H1 (cell line): ENCODE measurements around the gene LITAFD. TPM values are rescaled to one million over a fixed set of nuclear protein-coding genes. Genes with fewer than 3 reads are reported as not detected.
"Not testable (repeated sequence)": the region's sequence is repeated elsewhere in the genome, so short reads cannot be mapped to it uniquely, and the experiment has no call there.

Experiments
- CTCF ChIA-PET: fragments of 300-600 bp; sonication (Branson Sonifier 250); formaldehyde crosslinking; loops from one replicate; lab custom pipeline; 2021; ENCODE audit not compliant: partially characterized antibody; lab: Charles Lee
- POLR2A ChIA-PET: fragments of 300-600 bp; sonication (Branson Sonifier 250); formaldehyde crosslinking; loops from one replicate; lab custom pipeline; 2021; ENCODE audit warnings: inconsistent platforms; ENCODE audit not compliant: partially characterized antibody; lab: Charles Lee
- DNase-seq, 2 experiments: peaks; one replicate each; pipeline versions ENCODE4 v3.0.0 to v3.0.0-alpha.2; 2010 to 2022; ENCODE audit warnings: low spot score in 2 of 2, low read depth in 1 of 2, mixed read lengths in 1 of 2
- FAIRE-seq: peaks from 2 replicates; lab custom pipeline; 2011; peaks lifted over from hg19 to GRCh38; lab: Jason Lieb, UNC
- H2AFZ ChIP-seq: 2 replicates; pipeline ENCODE4 v1.8.1; 2012; ENCODE audit warnings: low read length, inconsistent platforms
- H2AK5ac ChIP-seq: 2 replicates; pipeline ENCODE4 v1.6.1; 2013; ENCODE audit warnings: low read depth, low read length
- H2BK120ac ChIP-seq: replicated peaks from 2 replicates; pipeline ENCODE3; 2013; ENCODE audit warnings: low read depth, low read length, inconsistent platforms
- H2BK12ac ChIP-seq: 2 replicates; pipeline ENCODE4 v1.6.1; 2013; ENCODE audit warnings: low read depth, low read length
- H2BK15ac ChIP-seq: 2 replicates; pipeline ENCODE4 v1.6.1; 2013; ENCODE audit warnings: low read length
- H2BK20ac ChIP-seq: 2 replicates; pipeline ENCODE4 v1.6.1; 2013; ENCODE audit warnings: low read length
- H2BK5ac ChIP-seq: 2 replicates; pipeline ENCODE4 v1.6.1; 2013; ENCODE audit warnings: low read depth, low read length
- H3K14ac ChIP-seq: 2 replicates; pipeline ENCODE4 v1.6.1; 2013; ENCODE audit warnings: inconsistent platforms; ENCODE audit not compliant: insufficient read length
- H3K18ac ChIP-seq: 2 replicates; pipeline ENCODE4 v1.6.1; 2013; ENCODE audit warnings: low read length; ENCODE audit errors: extremely low read depth
- H3K23ac ChIP-seq: 2 replicates; pipeline ENCODE4 v1.6.1; 2013; ENCODE audit warnings: inconsistent platforms; ENCODE audit not compliant: insufficient read length
- H3K23me2 ChIP-seq: 2 replicates; pipeline ENCODE4 v1.6.1; 2013; ENCODE audit warnings: low read depth, low read length
- H3K27ac ChIP-seq: 2 replicates; pipeline ENCODE4 v1.6.1; 2011; ENCODE audit warnings: low read depth, low read length, inconsistent platforms
- H3K27me3 ChIP-seq, 4 experiments: replicated peaks in 1 of 4; 1 replicate in 1 of 4; 2 replicates in 3 of 4; pipeline versions ENCODE4 v1.6.1 to v1.8.1; 2011 to 2013; ENCODE audit warnings: low read length in 3 of 4, mild to moderate bottlenecking in 3 of 4, inconsistent platforms in 2 of 4, mixed read lengths in 2 of 4, moderate library complexity in 1 of 4; ENCODE audit not compliant: control insufficient read depth in 3 of 4, insufficient read depth in 3 of 4; ENCODE audit errors: extremely low read depth in 1 of 4
- H3K36me3 ChIP-seq, 4 experiments: 2 replicates each; pipeline versions ENCODE4 v1.6.1 to v1.8.1; 2011 to 2013; ENCODE audit warnings: mild to moderate bottlenecking in 4 of 4, low read length in 3 of 4, moderate library complexity in 2 of 4, control low read depth in 1 of 4, inconsistent platforms in 1 of 4; ENCODE audit not compliant: insufficient read depth in 4 of 4, control insufficient read depth in 2 of 4
- H3K4ac ChIP-seq: replicated peaks from 2 replicates; pipeline ENCODE3; 2013; ENCODE audit warnings: low read length, low read depth, mixed read lengths, inconsistent platforms; ENCODE audit not compliant: insufficient read length
- H3K4me1 ChIP-seq, 4 experiments: replicated peaks in 1 of 4; 1 replicate in 1 of 4; 2 replicates in 3 of 4; pipeline versions ENCODE4 v1.6.1 to v1.8.1; 2011 to 2013; ENCODE audit warnings: low read length in 3 of 4, inconsistent platforms in 2 of 4, mixed read lengths in 1 of 4; ENCODE audit not compliant: insufficient read depth in 4 of 4, control insufficient read depth in 3 of 4
- H3K4me2 ChIP-seq, 2 experiments: 2 replicates each; pipeline versions ENCODE4 v1.6.1 to v1.8.1; 2011 to 2013; ENCODE audit warnings: low read depth in 2 of 2, low read length in 2 of 2, control low read depth in 1 of 2, inconsistent platforms in 1 of 2, mild to moderate bottlenecking in 1 of 2; ENCODE audit not compliant: insufficient read depth in 1 of 2
- H3K4me3 ChIP-seq, 4 experiments: fragments of 200-600, 300-600 bp in 1 of 4; sonication (generic), shearing (Covaris generic), sonication (Bioruptor Twin) in 1 of 4; 2 replicates each; pipeline versions ENCODE4 v1.5.1 to v1.8.1; 2011 to 2016; ENCODE audit warnings: low read length in 4 of 4, low read depth in 3 of 4, control low read depth in 2 of 4, inconsistent platforms in 2 of 4, mild to moderate bottlenecking in 2 of 4, mixed read lengths in 1 of 4, moderate library complexity in 1 of 4; ENCODE audit not compliant: insufficient read depth in 2 of 4; ENCODE audit errors: extremely low read depth in 1 of 4
- H3K56ac ChIP-seq: replicated peaks from 2 replicates; pipeline ENCODE3; 2013; ENCODE audit warnings: low read depth, mild to moderate bottlenecking, mixed read lengths, low read length, inconsistent platforms; ENCODE audit not compliant: insufficient read length
- H3K79me1 ChIP-seq: 2 replicates; pipeline ENCODE4 v1.6.1; 2013; ENCODE audit warnings: low read depth, low read length, control low read depth
- H3K79me2 ChIP-seq, 2 experiments: 2 replicates each; pipeline versions ENCODE4 v1.6.1 to v1.8.1; 2012 to 2013; ENCODE audit warnings: low read length in 2 of 2, mild to moderate bottlenecking in 2 of 2, inconsistent platforms in 1 of 2; ENCODE audit not compliant: insufficient read depth in 2 of 2, control insufficient read depth in 1 of 2
- H3K9ac ChIP-seq, 4 experiments: replicated peaks in 1 of 4; 1 replicate in 1 of 4; 2 replicates in 3 of 4; pipeline versions ENCODE4 v1.6.1 to v1.8.1; 2011 to 2013; ENCODE audit warnings: low read depth in 3 of 4, low read length in 3 of 4, control low read depth in 2 of 4, mild to moderate bottlenecking in 2 of 4, moderate library complexity in 2 of 4, inconsistent platforms in 1 of 4; ENCODE audit errors: extremely low read depth in 1 of 4
- H3K9me3 ChIP-seq, 2 experiments: 2 replicates each; pipeline versions ENCODE4 v1.6.1 to v1.8.1; 2012 to 2013; ENCODE audit warnings: mild to moderate bottlenecking in 2 of 2, moderate library complexity in 2 of 2, control low read depth in 1 of 2, inconsistent platforms in 1 of 2, low read depth in 1 of 2, low read length in 1 of 2, mixed read lengths in 1 of 2; ENCODE audit not compliant: insufficient read depth in 2 of 2
- H4K20me1 ChIP-seq, 2 experiments: replicated peaks in 1 of 2; 2 replicates each; pipeline versions ENCODE3 to v1.8.1; 2011 to 2013; ENCODE audit warnings: inconsistent platforms in 2 of 2, low read length in 2 of 2, mild to moderate bottlenecking in 1 of 2; ENCODE audit not compliant: insufficient read depth in 2 of 2, control insufficient read depth in 1 of 2
- H4K5ac ChIP-seq: 2 replicates; pipeline ENCODE4 v1.6.1; 2013; ENCODE audit warnings: low read length, low read depth, mixed read lengths, inconsistent platforms; ENCODE audit not compliant: insufficient read length
- H4K8ac ChIP-seq: 2 replicates; pipeline ENCODE4 v1.8.0; 2013; ENCODE audit warnings: mild to moderate bottlenecking, moderate library complexity, low read length, inconsistent platforms; ENCODE audit not compliant: insufficient read depth; ENCODE audit errors: extremely low read depth
- H4K91ac ChIP-seq: replicated peaks from 2 replicates; pipeline ENCODE3; 2013; ENCODE audit warnings: low read length, mixed read lengths, inconsistent platforms; ENCODE audit not compliant: insufficient read length
- TCF12 ChIP-seq: IDR thresholded peaks from 2 replicates; pipeline ENCODE4 v1.6.1; 2011; ENCODE audit warnings: low read depth, mild to moderate bottlenecking, low read length
- WGBS, 2 experiments: shearing (Covaris generic) in 1 of 2; methylation state at CpG; one replicate each; pipeline versions ENCODE4 v1.1.6 to v1.1.7; 2013 to 2015; ENCODE audit warnings: low lambda C conversion rate in 2 of 2, mixed read lengths in 2 of 2, inconsistent platforms in 1 of 2, low coverage in 1 of 2, missing lambda C conversion rate in 1 of 2; ENCODE audit not compliant: insufficient replicate concordance in 2 of 2, insufficient coverage in 1 of 2, insufficient read length in 1 of 2; ENCODE audit errors: extremely low coverage in 1 of 2, missing lambda C conversion rate in 1 of 2; 5-methylcytosine and 5-hydroxymethylcytosine counted together
- polyA plus RNA-seq, 7 experiments: library from polyadenylated mRNA; depleted of rRNA in 3 of 7; stranded (reverse) in 5 of 7; unstranded in 2 of 7; fragments of >200 nt in 5 of 7; fragments of 200-250 nt in 2 of 7; gene quantifications; 1 replicate in 5 of 7; 2 replicates in 1 of 7; 4 replicates in 1 of 7; pipeline versions ENCODE4 v1.2.1 to v1.2.3, GENCODE V29; 2011 to 2013; ENCODE audit warnings: missing spikeins in 2 of 7, mixed read lengths in 2 of 7
- total RNA-seq: library from RNA; stranded (reverse); fragmentation: NEBNext Ultra II Directional; extraction: Animal tissue kit (Norgen Biotek cat#: 25700); gene quantifications from 2 replicates; pipeline ENCODE4 v1.2.1, GENCODE V29; 2021

The LITAFD gene
- total and polyA plus RNA-seq, 2 of the 8 experiments (the other 6 are each of a cell fraction or from before 2014, with no cell fraction given): not detected

GRCh38 chr16:8836797-8837196 lies 45.4 kb upstream of the LITAFD start:
- H3K4ac ChIP-seq, H4K5ac ChIP-seq, H3K4me2 ChIP-seq, H3K18ac ChIP-seq, H2AFZ ChIP-seq, H2AK5ac ChIP-seq, H3K27ac ChIP-seq, H2BK12ac ChIP-seq, H3K27me3 ChIP-seq, H3K9me3 ChIP-seq, H3K23me2 ChIP-seq, H3K79me1 ChIP-seq, DNase-seq, H2BK5ac ChIP-seq, H2BK20ac ChIP-seq, FAIRE-seq, H3K9ac ChIP-seq, H4K91ac ChIP-seq, H2BK15ac ChIP-seq, H3K4me3 ChIP-seq, H4K8ac ChIP-seq, H2BK120ac ChIP-seq, H3K36me3 ChIP-seq, H4K20me1 ChIP-seq, H3K23ac ChIP-seq, CTCF ChIA-PET, H3K56ac ChIP-seq, H3K14ac ChIP-seq: not testable (repeated sequence)
- 51% methylated on average over 6 of the region's 7 CpGs; no CpG with 5 or more reads in 1 of the 2 experiments for WGBS, 2 experiments
- H3K4me1 ChIP-seq: peaks cover 8 to 15% (median 13%) of the 10 kb centered on the region in 4 experiments
- 0 out of 2 replicates have a peak, but pooled peaks have one; percentile 14 for TF ChIP-seq TCF12
- POLR2A ChIA-PET: interaction anchor here (2.0 to 2.4 kb wide), 2 partner anchors 12 to 28 kb away, joined by 4 to 8 read pairs; no protein-coding TSS in a partner anchor
- peaks cover 0 to 25% of the 10 kb centered on the region in 2 experiments; a peak in 2 of 4 replicates for H3K79me2 ChIP-seq

DNA sequence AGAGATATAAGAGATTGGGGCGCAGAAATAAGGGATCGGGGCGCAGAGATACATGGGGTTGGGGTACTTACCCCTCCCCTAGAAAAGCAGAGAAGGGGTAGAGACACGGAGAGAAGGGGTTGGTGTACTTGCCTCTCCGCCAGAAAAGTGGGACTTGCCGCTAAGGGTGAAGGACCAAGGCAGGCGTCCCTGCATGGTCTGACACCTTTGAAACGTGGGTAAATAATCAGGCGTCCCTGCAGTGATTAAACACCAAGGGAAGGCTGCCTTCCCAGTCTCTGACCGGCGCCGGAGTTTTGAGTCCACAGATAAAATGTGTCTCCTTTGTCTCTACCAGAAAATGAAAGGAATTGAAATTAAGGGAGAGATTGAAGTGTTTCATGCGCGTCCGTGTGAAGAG lies 44.6 kb upstream of the LITAFD start:
- not testable (repeated sequence) for FAIRE-seq

More for the DNA sequence above, 44.6 kb upstream of the LITAFD start:
- H4K5ac ChIP-seq, H2BK15ac ChIP-seq, H2BK20ac ChIP-seq, H3K14ac ChIP-seq, H3K9me3 ChIP-seq, H3K23ac ChIP-seq, H3K4me3 ChIP-seq, H4K20me1 ChIP-seq, H3K18ac ChIP-seq, H4K8ac ChIP-seq, H3K56ac ChIP-seq, H3K23me2 ChIP-seq, H3K27ac ChIP-seq, H2BK12ac ChIP-seq, H2BK5ac ChIP-seq, H3K4me2 ChIP-seq, H3K36me3 ChIP-seq, H4K91ac ChIP-seq, H3K4ac ChIP-seq, H2AFZ ChIP-seq, H3K79me1 ChIP-seq, DNase-seq, H2BK120ac ChIP-seq, H3K9ac ChIP-seq, H3K27me3 ChIP-seq, H2AK5ac ChIP-seq, CTCF ChIA-PET: not testable (repeated sequence)
- 89% methylated on average over 15 of the region's 15 CpGs; no CpG with 5 or more reads in 1 of the 2 experiments for WGBS, 2 experiments
- Histone ChIP-seq H3K79me2 (peaks cover 0 to 25% of the 10 kb centered on the region in 2 experiments; a peak in 2 of 4 replicates), H3K4me1 (peaks cover 3 to 11% (median 8%) of the 10 kb centered on the region in 4 experiments)
- POLR2A ChIA-PET: interaction anchor here (0.6 to 2.4 kb wide), 4 partner anchors 9 to 27 kb away, joined by 3 to 8 read pairs (median 6); no protein-coding TSS in a partner anchor
